Measurements from ENCODE around the gene STT3B. TPM values are rescaled to one million over a fixed set of nuclear protein-coding genes. Genes with fewer than 3 reads are reported as not detected.

STT3B gene
- total and polyA plus RNA-seq, 10 donors = 28.4 to 128 (median 86.6) TPM

DNA sequence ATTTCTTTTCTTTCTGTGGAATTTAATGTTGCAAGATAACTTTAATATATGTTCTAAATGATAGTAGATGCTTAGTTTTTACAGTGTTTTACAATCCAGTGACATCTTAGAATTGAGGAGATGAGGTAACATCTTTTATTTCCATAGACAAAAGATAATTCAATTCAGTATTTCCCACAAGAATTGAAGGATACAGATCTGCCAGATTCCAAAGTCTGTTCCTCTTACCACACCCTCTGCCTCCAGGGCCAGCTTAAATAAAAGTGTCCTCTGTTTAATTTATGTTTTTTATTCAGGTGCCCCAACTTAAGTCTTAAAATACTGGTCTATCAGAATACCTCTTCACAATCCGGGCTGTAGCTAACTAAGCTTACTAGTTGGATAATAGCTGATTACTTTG, 6.5 kb downstream of the STT3B start:
- TF ChIP-seq, protein P1, sequence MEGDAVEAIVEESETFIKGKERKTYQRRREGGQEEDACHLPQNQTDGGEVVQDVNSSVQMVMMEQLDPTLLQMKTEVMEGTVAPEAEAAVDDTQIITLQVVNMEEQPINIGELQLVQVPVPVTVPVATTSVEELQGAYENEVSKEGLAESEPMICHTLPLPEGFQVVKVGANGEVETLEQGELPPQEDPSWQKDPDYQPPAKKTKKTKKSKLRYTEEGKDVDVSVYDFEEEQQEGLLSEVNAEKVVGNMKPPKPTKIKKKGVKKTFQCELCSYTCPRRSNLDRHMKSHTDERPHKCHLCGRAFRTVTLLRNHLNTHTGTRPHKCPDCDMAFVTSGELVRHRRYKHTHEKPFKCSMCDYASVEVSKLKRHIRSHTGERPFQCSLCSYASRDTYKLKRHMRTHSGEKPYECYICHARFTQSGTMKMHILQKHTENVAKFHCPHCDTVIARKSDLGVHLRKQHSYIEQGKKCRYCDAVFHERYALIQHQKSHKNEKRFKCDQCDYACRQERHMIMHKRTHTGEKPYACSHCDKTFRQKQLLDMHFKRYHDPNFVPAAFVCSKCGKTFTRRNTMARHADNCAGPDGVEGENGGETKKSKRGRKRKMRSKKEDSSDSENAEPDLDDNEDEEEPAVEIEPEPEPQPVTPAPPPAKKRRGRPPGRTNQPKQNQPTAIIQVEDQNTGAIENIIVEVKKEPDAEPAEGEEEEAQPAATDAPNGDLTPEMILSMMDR (IDR thresholded peaks at IDR 0.05 in 8 of 11, conservative IDR thresholded peaks at IDR 0.05 in 3 of 11) = no peak
- TF ChIP-seq POLR2A (IDR thresholded peaks at IDR 0.05) = no peak
- Histone ChIP-seq H3K36me3 (peaks cover 0 to 4% (median 0%) of the 10 kb centered on the region in 6 donors), H3K4me3 (no peak overlapping the region), H3K27me3 (replicated peaks in 1 of 7) (no peaks in the 10 kb centered on the region), H3K27ac (no peak overlapping the region), H3K9me3 (no peaks in the 10 kb centered on the region), H3K4me1 (peaks cover 34 to 100% (median 79%) of the 10 kb centered on the region in 6 donors)
- no peak for DNase-seq
- WGBS, 5 donors = 84 to 90% (median 86%) methylated on average over 1 of the region's 1 CpG
- intact Hi-C loops (cut with DNase I; ENCODE audit: low total_unique reads) = no loop called here

DNA sequence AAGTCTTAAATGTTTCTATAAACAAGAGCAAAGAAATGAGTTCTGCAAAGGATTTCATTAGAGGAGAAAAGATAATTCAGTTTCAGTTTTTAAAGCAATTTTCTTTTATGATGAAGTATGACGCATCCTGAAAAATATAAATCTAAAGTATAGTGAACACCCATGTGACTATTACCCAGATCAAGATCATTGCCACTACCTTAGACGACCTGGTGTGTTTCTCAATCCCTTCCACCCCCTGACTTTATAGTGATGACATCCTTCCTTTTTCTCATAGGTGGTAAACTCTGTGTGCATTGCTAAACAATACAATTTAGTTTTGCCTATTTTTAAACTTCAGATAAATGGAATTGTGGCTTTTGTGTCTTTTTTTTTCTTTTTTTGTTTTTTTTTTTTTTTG, 8.4 kb downstream of the STT3B start:
- no peak for DNase-seq
- Histone ChIP-seq H3K4me3 (no peak overlapping the region), H3K4me1 (peaks cover 22 to 100% (median 78%) of the 10 kb centered on the region in 6 donors), H3K27me3 (replicated peaks in 1 of 7) (no peaks in the 10 kb centered on the region), H3K27ac (peak overlapping the region in 2 of 8 donors; percentile 19 to 44), H3K36me3 (peaks cover 0 to 4% (median 0%) of the 10 kb centered on the region in 6 donors), H3K9me3 (no peaks in the 10 kb centered on the region)
- WGBS, 5 donors = 35 to 53% (median 41%) methylated on average over 2 of the region's 2 CpGs
- intact Hi-C loops (cut with DNase I; ENCODE audit: low total_unique reads) = no loop called here
- TF ChIP-seq POLR2A (IDR thresholded peaks at IDR 0.05) (no peak), POLR2AphosphoS5 (IDR thresholded peaks at IDR 0.05) (no peak)
- TF ChIP-seq, protein P1 (IDR thresholded peaks at IDR 0.05 in 8 of 11, conservative IDR thresholded peaks at IDR 0.05 in 3 of 11) = no peak

DNA sequence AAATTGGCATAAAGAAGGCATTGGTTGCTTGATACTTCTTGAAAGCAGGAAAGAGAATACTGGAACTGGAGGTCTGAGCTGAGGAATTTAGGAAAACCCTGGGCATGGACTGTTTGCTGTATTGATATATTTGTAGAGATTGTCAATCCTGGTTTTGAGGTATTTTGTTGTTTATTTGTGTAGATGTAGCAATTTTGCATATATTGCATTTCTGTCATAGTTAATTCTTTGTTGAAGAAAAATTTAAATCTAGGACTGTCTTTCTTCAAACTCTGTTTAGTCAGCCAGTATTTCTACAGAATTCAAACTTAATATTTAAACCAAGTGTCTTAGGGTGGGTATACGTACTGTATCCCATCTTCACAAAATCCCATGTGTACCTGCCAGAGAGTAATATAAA, 9.5 kb downstream of the STT3B start:
- no peaks in the 10 kb centered on the region for H3K9me3 ChIP-seq
- H3K27ac ChIP-seq = no peak overlapping the region
- H3K4me3 ChIP-seq = no peak overlapping the region
- no peak for DNase-seq
- WGBS, 5 donors = 90 to 100% (median 95%) methylated on average over 1 of the region's 1 CpG
- TF ChIP-seq POLR2AphosphoS5 (IDR thresholded peaks at IDR 0.05) = no peak
- TF ChIP-seq, protein P1 (IDR thresholded peaks at IDR 0.05 in 8 of 11, conservative IDR thresholded peaks at IDR 0.05 in 3 of 11) = no peak
- peaks cover 13 to 100% (median 77%) of the 10 kb centered on the region in 6 donors for H3K4me1 ChIP-seq
- intact Hi-C loops (cut with DNase I; ENCODE audit: low total_unique reads) = no loop called here
- peaks cover 0 to 4% (median 0%) of the 10 kb centered on the region in 6 donors for H3K36me3 ChIP-seq
- no peaks in the 10 kb centered on the region for H3K27me3 ChIP-seq (replicated peaks in 1 of 7)

DNA sequence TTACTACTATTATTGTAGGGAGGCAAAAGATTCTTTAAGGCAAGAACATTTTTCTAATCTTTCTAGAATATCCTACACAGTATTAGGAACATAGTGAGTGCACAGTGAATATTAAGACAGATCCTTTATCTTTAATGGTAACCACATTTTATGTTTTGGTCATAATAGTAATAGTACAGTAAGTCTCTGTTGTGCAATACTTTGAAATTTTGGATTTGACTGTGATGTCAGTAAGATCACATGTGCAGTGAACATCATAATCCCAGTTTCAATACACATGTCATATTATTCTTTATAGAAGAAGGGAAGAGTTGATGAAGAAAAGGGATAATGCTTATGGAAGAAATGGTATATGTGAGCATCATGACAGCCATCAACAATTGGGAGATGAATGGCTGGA, 10.7 kb downstream of the STT3B start:
- intact Hi-C loops (cut with DNase I; ENCODE audit: low total_unique reads) = no loop called here
- Histone ChIP-seq H3K4me1 (peaks cover 17 to 100% (median 75%) of the 10 kb centered on the region in 6 donors), H3K27ac (no peak overlapping the region), H3K36me3 (peaks cover 0 to 4% (median 0%) of the 10 kb centered on the region in 6 donors), H3K4me3 (no peak overlapping the region), H3K27me3 (replicated peaks in 1 of 7) (no peaks in the 10 kb centered on the region), H3K9me3 (no peaks in the 10 kb centered on the region)
- DNase-seq = no peak
- TF ChIP-seq, protein P1 (IDR thresholded peaks at IDR 0.05 in 8 of 11, conservative IDR thresholded peaks at IDR 0.05 in 3 of 11) = no peak
- TF ChIP-seq POLR2A (IDR thresholded peaks at IDR 0.05) (no peak), POLR2AphosphoS5 (IDR thresholded peaks at IDR 0.05) (no peak)

Measured in spleen (tissue), 11 donors.